ENCODE results near the gene PEX13.
A peak's percentile ranks its signal among the peaks of the same experiment; 100 is the strongest.
"Not testable (repeated sequence)": the region's sequence is repeated elsewhere in the genome, so short reads cannot be mapped to it uniquely, and the experiment has no call there.

PEX13 gene

DNA sequence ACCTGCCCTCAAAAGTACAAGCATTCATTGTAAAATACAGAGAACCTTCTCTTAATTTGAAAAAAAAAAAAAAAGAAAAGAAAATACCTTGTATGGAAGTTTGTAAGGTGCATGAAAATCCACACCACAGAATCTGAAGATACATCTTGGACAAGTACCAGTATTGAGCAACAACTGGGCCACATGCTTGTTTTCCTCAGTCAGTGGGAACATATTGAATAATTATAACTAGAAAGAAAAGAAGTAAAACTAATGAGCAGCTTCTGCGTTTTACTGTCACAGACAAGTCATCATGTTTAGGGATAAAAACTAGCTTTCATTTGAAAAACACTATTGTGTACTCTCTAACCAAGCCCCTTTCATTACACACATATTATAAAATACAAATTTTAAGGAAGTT, 5.8 kb upstream of the PEX13 start:
- peak; percentile 68 for DNase-seq

- peak; percentile 79 for DNase-seq
Measured at GRCh38 chr2:61012303-61012702, 5.2 kb upstream of the PEX13 start.

- DNase-seq, result no peak
Measured at GRCh38 chr2:61013382-61013781, 4.1 kb upstream of the PEX13 start.

- DNase-seq, result peak; percentile 35
Measured at GRCh38 chr2:61014763-61015162, 2.8 kb upstream of the PEX13 start.

GRCh38 chr2:61015976-61016375, 1.5 kb upstream of the PEX13 start:
- DNase-seq, result no peak

DNA sequence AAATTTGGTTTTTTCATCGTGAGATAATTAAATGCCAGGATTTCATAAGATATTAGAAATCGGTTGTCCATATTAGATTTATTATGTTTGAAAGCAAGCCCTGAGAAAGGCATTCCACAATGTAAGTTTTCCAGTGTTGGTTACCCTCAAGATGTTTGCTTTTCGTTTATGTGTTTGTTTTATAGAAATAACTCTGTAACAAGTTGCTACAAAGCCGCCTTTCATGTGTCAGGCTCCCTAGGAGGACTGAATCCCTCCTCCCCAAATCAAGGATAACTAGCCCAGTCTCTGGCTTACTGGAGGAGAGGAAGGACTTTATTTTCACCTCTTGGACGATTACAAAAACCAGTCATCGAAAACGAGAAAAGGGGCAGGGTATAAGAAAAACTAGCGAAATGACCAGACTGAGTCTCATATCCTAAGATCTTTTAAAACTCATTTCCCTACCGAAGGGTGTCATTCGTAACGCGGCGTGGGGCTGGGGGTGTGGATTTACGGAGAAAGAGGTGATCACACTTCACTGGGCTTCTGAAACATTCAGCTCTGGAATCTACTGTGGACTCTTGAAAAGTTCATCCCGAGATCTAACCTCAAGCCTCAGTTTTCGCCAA, 1.0 kb upstream of the PEX13 start:
- no peak for DNase-seq

DNA sequence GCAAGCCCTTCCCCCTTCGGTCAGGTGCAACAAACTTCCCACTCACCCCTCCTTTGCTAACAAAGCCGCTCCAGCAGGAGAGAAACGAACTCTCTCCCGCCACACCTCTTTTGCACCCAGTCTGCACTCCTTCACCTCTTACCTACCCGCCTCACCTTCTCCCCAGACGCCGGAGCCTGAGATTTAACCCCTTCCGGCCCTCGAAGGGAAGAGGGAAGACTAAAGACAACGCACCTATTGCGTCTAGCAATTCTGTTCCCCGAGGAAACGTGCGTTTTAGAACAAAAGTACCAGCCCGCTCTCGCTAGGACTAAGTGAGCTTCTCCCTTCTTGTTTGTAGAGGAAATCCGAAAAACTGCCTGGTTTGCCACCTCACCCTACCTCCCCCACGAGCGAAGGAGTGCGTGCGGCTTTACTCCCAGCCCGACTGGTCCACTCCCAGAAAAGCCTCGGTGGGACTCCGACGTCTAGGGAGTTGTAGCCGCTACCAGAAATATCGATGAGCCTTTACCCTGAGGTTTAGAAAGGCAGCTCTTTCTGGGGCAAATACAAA, 441 bp upstream of the PEX13 start:
- peak; percentile 72 for DNase-seq

DNA sequence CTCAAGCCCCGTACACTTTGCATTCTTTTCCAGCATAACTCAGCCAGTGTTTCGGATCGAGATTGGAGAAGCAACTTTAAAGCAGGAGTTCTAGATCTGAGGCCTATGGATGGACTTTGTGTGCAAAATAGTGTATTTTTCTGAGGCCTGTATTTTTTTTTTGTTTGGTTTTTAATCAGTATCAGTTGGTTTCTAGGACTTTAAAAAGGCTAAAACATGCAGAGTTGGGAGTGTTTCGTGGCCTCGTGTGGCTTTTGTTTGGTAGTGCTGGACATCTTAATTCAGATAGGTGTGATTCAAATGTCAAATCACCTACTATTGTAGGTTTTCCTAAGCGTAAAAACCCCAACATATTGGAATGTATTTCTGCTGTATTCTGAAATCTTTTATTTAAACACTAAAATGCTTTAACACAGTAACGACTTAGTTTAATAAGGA, 817 bp downstream of the PEX13 start:
- DNase-seq, result no peak

GRCh38 chr2:61018798-61019197, 1.3 kb downstream of the PEX13 start:
- no peak for DNase-seq

DNA sequence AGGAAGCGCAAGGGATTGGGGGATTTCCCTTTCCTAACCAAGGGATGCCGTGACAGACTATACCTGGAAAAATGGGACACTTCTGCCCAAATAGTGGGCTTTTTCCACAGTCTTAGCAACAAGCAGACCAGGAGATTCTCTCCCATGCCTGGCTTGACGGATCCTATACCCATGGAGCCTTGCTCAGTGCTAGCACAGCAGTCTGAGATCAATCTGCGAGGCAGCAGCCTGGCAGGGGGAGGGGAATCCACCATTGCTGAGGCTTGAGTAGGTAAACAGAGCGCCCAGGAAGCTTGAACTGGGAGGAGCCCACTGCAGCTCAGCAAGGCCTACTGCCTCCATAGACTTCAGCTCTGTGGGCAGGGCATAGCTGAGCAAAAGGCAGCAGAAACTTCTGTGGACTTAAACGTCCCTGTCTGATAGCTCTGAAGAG, 3.7 kb downstream of the PEX13 start:
- no peak for DNase-seq

DNA sequence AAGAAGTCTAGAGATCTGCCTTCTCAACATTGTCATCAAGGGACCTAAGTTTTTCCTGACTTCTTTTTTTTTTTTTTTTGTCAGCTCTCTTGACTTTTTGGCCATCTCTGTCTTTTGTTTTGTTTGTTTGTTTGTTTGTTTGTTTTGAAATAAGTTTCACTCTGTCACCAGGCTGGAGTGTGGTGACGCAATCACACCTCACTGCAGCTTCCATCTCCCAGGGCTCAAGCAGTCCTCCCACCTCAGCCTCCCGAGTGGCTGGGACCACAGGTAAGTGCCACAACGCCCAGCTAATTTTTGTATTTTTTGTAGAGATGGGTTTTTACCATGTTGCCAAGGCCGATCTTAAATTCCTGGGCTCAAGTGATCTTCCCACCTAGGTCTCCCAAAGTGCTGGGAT, 6.2 kb downstream of the PEX13 start:
- DNase-seq, result no peak

GRCh38 chr2:61029533-61029932, 12.0 kb downstream of the PEX13 start:
- no peak for DNase-seq

DNA sequence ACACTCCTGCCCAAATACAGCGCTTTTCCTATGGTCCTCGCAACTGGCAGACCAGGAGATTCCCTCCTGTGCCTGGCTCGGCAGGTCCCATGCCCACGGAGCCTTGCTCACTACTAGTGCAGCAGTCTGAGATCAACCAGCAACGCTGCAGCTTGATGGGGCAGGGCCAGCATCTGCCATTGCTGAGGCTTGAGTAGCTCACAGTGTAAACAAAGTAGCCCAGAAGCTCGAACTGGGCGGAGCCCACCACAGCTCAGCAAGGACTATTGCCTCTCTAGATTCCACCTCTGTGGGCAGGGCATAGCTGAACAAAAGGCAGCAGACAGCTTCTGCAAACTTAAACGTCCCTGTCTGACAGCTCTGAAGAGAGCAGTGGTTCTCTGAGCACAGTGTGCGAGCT, 17.1 kb downstream of the PEX13 start:
- not testable (repeated sequence) for DNase-seq

- not testable (repeated sequence) for DNase-seq
Measured at GRCh38 chr2:61036643-61037042, 19.1 kb downstream of the PEX13 start.

- no peak for DNase-seq
Measured at GRCh38 chr2:61042807-61043206, 25.3 kb downstream of the PEX13 start.

DNA sequence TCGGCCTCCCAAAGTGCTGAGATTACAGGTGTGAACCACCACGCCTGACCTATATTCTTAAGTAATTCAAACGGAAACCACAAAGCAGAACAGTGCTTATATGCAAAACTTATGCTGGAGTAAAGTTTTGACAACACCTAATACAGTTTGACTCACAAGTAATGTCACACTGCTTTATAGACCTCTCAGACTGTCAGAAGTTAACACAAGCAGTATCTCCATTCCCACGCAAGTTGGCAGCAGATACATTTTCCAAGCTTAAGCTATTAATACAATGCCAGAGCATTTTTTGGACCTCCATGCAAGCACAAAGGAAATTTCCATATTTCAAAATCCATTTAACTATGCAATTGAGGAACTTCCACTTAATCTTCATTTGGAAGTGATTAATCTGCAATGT, 27.1 kb downstream of the PEX13 start:
- peak; percentile 62 for DNase-seq

GRCh38 chr2:61045226-61045625, 27.7 kb downstream of the PEX13 start:
- DNase-seq, result no peak

- peak; percentile 32 for DNase-seq
Measured at GRCh38 chr2:61045999-61046398, 28.5 kb downstream of the PEX13 start.

- no peak for DNase-seq
Measured at GRCh38 chr2:61055557-61055956, 38.0 kb downstream of the PEX13 start.

- DNase-seq, result no peak
Measured at GRCh38 chr2:61057562-61057961, 40.0 kb downstream of the PEX13 start.

- DNase-seq, result no peak
Measured at GRCh38 chr2:61059382-61059781, 41.9 kb downstream of the PEX13 start.

- peak; percentile 94 for DNase-seq
Measured at GRCh38 chr2:61065714-61066709, 48.5 kb downstream of the PEX13 start, which contains the start of gene SANBR. SANBR (plus strand) TSS chr2:61065871; CDS start chr2:61070351, 4,480 bp downstream.

DNA sequence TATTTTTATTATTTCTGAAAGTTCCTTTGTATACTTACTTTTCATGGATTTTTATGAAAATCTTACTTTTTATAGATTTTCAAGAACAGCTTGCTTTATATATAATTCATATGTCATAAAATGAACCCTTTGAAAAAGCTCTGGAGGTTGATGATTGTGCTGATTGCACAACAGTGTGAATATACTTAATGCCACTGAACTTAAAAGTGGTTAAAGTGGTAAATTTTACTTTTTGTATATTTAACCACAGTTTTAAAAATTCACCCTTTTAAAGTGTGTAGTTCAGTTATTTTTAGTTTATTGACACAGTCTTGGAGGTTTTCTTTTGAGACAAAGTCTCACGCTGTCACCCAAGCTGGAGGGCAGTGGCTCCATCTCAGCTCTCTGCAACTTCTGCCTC, 56.6 kb downstream of the PEX13 start:
- DNase-seq, result no peak

GRCh38 chr2:61085883-61086282, 68.4 kb downstream of the PEX13 start:
- no peak for DNase-seq
